AG09319 (cell line): ENCODE results near the gene PIGU.

Source experiments
- DNase-seq: peaks from one replicate; pipeline ENCODE4 v3.0.0-alpha.2; 2010; ENCODE audit warnings: low read depth; ENCODE audit errors: extremely low read depth
- TF ChIP-seq, protein P1 (sequence below): IDR thresholded peaks from 2 replicates; pipeline ENCODE4 v1.5.1; 2011; ENCODE audit warnings: low read depth, mild to moderate bottlenecking, inconsistent platforms, low read length, moderate library complexity

PIGU gene

DNA sequence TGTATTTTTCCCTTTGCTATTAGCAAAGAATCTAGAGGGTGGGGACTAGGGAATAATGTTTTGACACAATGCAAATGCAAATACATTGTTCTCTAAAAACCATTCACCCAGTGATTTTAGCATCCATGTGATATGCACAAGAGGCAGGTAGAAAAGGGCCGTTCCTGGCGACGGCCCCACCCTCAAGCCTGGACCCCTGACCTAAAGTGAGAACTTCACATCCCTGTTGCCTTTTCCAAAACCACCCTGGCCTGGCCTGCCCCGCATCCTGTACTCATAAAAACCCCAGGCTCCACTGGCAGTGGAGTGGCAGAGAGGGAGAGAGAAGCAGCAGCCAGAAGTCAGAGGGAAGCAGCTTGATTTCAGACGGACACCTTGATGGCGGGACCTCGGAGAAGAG is 69.8 kb downstream of the PIGU start:
- no peak for DNase-seq
- TF ChIP-seq, protein P1, sequence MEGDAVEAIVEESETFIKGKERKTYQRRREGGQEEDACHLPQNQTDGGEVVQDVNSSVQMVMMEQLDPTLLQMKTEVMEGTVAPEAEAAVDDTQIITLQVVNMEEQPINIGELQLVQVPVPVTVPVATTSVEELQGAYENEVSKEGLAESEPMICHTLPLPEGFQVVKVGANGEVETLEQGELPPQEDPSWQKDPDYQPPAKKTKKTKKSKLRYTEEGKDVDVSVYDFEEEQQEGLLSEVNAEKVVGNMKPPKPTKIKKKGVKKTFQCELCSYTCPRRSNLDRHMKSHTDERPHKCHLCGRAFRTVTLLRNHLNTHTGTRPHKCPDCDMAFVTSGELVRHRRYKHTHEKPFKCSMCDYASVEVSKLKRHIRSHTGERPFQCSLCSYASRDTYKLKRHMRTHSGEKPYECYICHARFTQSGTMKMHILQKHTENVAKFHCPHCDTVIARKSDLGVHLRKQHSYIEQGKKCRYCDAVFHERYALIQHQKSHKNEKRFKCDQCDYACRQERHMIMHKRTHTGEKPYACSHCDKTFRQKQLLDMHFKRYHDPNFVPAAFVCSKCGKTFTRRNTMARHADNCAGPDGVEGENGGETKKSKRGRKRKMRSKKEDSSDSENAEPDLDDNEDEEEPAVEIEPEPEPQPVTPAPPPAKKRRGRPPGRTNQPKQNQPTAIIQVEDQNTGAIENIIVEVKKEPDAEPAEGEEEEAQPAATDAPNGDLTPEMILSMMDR, result no peak

DNA sequence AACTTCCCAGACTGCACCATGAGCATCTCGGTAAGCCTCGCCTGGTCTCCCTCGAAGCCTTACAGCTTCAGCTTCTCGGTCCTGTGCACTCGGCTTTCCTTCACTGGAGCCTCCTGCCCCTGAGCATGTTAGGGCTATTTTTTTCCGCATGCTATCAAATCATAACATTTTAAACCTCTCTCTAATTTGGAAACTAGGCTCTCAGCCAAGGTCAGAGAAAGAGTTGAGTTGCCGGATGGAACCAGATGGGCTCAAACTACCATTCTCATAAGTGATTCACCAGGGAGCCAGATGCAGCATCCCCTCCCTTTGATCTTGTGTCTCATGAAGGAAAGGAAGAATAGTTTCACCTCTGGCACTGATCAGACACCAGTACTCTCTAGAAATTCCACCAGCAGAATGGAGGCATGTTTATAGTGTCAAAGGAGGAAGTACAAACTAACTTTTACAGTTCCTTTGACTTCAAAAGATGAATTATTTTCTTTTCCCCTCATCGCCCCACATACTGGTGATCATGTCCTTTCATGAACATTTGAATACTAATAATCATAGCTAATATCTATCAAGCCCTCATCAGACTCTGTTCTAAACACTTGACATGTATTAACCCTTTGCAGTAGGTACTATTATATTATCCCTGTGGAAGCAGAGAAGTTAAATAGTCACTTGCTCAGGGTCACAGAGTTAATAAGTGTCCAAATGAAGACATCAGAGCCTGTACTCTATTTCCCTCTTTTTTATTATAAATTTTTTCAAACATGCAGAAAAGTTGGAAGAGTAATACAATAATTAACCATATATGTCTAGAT is 71.7 kb downstream of the PIGU start:
- DNase-seq, result peak; percentile 54
- TF ChIP-seq, protein P1, result no peak

DNA sequence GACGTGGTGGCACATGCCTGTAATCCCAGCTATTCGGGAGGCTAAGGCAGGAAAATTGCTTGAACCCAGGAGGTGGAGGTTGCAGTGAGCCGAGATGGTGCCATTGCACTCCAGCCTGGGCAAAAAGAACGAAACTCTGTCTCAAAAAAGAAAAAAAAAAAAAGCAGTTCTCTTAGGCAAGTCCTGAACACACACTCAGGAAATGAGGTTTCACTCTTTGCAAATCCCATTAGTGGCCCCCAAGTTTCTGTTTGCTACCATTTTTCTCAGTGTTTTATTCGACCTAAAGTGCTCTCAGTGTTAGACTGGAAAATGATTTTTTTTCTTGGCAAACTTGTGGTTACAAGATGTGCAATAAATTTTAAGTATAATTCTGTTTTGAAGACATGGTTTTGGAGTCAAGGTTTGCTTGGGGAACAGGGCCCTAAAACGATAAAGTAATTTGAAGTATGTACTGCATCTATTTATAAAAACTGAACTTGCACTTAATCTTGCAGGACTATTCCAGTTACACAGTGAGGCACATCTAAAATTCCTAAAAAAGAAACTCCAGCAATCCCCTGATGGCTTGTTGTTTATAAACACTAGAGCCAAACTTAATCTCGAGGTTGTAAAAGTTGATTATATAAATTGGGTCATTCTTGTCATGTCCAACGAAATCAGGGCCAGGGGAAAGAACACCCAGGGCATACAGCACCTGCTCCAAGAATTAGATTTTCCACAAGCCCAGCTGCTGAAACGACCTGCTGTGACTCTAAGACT is 75.8 kb downstream of the PIGU start:
- TF ChIP-seq, protein P1, result no peak

DNA sequence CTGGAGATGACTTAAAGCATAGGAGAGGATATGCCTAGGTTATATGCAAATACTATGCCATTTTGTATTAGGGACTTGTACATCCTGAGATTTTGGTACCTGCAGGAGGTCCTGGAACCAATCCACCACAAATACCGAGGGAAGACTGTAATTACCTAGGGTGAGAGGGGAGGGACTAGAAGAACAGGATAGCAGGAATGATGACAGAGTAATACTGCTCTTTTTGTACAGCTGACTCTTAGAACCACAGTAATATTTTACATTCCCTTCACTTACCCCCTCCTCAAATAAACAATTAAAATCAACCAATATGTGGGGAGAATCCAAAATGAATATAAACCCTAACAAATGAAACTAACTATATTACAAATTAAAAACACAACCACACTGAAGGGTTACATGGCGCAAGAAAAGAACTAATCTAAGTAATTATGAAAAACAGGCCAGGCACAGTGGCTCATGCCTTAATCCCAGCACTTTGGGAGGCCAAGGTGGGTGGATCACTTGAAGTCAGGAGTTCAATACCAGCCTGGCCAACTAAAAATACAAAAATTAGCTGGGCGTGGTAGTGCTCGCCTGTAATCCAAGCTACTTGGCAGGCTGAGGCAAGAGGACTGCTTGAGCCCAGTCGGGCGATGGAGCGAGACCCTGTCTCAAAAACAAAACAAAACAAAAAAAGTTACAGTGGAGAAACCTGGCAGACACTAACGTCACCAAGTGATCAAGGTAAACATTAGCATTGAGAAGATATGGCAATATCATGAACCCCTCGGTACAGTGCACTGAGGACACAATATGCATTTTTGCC is 81.3 kb downstream of the PIGU start:
- no peak for DNase-seq
- TF ChIP-seq, protein P1, result no peak

More for the DNA sequence above, 75.8 kb downstream of the PIGU start:
- no peak for DNase-seq

DNA sequence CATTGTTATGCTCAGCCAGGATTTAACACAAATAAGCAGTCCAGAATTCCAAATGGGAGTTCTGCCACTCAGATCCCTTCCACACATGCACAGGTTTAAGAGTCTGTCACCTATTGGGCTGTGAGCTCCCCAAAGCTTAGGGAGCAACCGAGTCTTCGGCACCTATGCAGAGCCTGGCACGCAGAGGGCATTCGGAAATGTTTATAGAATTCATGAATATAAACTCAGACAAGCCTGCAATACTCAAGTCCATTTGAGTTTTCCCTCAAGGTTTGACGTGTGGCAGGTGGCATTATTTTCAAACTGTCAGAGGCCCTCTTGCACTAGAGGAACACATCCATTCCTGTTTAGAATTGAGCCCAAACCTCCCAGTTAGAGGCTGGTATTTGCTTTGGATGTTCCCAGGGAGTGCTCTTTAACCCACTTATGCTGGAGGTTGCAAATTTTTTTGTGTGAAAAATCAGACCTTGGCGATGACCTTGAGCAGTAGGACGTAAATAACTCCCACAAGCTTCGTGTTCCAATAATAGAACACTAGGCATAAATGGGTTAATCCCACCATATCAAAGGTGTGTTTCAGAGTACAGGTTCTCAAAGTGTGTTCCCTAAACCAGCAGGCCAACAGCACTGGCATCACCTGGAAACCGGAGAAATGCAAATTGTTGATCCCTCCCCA is 90.3 kb downstream of the PIGU start:
- TF ChIP-seq, protein P1, result no peak

DNA sequence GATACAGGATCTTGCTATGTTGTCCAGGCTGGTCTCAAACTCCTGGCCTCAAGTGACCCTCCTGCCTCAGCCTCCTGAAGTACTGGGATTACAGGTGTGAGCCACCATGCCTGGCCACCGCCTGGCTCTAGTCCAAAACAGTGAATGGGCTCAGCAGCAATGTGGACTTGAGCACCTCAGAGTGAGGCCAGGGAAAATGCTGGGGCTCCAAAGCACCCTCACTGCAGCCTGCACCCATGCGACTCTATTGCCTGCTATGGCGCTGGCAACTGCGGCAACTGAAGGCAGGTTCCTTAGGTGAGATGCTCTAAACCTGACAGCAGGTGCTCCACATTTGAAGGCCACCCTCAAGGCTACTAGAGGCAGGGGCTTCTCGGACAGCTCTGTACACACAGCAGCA is 91.9 kb downstream of the PIGU start:
- no peak for DNase-seq
- TF ChIP-seq, protein P1, result no peak

More for the DNA sequence above, 90.3 kb downstream of the PIGU start:
- no peak for DNase-seq
